Motor neuron (in vitro differentiated cells): ENCODE measurements around the gene HTR3A. TPM values are rescaled to one million over a fixed set of nuclear protein-coding genes. Genes with fewer than 3 reads are reported as not detected.

Source experiments
- ATAC-seq, 8 experiments: fragments of 200-7000 bp; cut with Tn5 transposase; replicated peaks in 6 of 8; 2 replicates each; pipeline ENCODE4 v1.8.0; 2021; ENCODE audit warnings: mild to moderate bottlenecking in 8 of 8, moderate library complexity in 8 of 8
- H3K27ac ChIP-seq, 2 donors: fragments of 250-450 bp; sonication (Bioruptor Pico); 2 replicates each; pipeline ENCODE4 v1.9.0; 2021; ENCODE audit warnings: antibody characterized with exemption in 2 of 2, mild to moderate bottlenecking in 2 of 2, moderate library complexity in 1 of 2
- H3K4me1 ChIP-seq, 2 donors: fragments of 250-450 bp; sonication (Bioruptor Pico); replicated peaks in 1 of 2; 2 replicates each; pipeline ENCODE4 v1.6.1; 2021; ENCODE audit warnings: antibody characterized with exemption in 2 of 2, mild to moderate bottlenecking in 2 of 2, moderate library complexity in 1 of 2
- H3K4me3 ChIP-seq, 5 donors: fragments of 250-450 bp; sonication (Bioruptor Pico); 2 replicates each; pipeline ENCODE4 v1.9.0; 2021; ENCODE audit warnings: antibody characterized with exemption in 5 of 5, mild to moderate bottlenecking in 5 of 5, moderate library complexity in 4 of 5
- WGBS, 10 experiments: fragments of 450-650 bp; shearing (Covaris generic); methylation state at CpG; one replicate each; pipeline ENCODE4 v1.0.0; 2022; 5-methylcytosine and 5-hydroxymethylcytosine counted together
- in situ Hi-C, 9 experiments: fragments of 400-800 bp; cut with MboI; loops; one replicate each; pipeline ENCODE4 v1.15.0; 2021; ENCODE audit warnings: low sequenced_read_pairs in 9 of 9, low pct_unique_long_range_greater_than_20kb in 2 of 9; ENCODE audit not compliant: unreplicated experiment in 9 of 9
- total RNA-seq, 8 experiments: library from RNA; unstranded; fragments of 300-600 nt; gene quantifications; 2 replicates each; pipeline versions ENCODE4 v1.2.3 to v1.2.4, GENCODE V29; 2022

The HTR3A gene
- total RNA-seq, 8 experiments from 2014 or later: 0.05 to 12.0 (median 0.10) TPM; not detected in 1

DNA sequence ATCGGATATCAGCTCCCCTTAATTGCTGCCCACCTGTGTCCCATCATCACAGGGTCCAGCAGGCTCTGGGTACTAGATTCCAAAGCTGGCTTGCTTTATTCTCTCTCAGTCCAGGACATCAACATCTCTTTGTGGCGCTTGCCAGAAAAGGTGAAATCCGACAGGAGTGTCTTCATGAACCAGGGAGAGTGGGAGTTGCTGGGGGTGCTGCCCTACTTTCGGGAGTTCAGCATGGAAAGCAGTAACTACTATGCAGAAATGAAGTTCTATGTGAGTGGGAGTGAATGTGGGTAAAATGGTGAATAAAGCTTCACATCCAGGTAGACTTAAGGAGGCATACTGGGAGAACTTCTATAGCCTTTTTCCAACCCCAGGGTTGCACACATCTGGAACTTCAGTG is 11.0 kb downstream of the HTR3A start:
- Histone ChIP-seq H3K27ac (no peak overlapping the region), H3K4me1 (no peaks in the 10 kb centered on the region), H3K4me3 (no peak overlapping the region)
- in situ Hi-C loops: loop anchor here in 3 of 9 experiments (25.0 kb wide), 1 partner anchor 276 kb away; no protein-coding TSS in a partner anchor
- WGBS, 10 experiments: 0 to 83% (median 65%) methylated on average over 1 to 3 of the region's 4 CpGs; no CpG with 5 or more reads in 4 of the 10 experiments
- no peak for ATAC-seq

DNA sequence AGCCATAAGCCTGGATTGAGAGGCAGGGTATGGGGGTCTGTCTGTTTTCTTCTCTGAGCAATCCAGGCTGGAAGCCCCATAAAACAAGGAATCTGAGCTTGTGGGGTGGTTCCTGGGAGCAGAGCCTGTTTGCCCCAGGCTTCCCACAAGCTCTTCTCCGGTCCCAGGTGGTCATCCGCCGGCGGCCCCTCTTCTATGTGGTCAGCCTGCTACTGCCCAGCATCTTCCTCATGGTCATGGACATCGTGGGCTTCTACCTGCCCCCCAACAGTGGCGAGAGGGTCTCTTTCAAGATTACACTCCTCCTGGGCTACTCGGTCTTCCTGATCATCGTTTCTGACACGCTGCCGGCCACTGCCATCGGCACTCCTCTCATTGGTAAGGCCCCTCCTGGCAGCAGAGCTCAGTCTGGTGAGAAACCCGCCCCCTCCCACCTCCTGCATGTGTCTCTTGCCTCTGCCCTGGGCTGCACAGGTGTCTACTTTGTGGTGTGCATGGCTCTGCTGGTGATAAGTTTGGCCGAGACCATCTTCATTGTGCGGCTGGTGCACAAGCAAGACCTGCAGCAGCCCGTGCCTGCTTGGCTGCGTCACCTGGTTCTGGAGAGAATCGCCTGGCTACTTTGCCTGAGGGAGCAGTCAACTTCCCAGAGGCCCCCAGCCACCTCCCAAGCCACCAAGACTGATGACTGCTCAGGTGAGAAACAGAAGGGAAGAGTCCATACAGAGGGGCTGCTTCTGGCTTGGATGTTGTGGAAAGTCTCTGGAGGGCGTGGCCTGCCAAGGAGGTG is 11.6 kb downstream of the HTR3A start:
- Histone ChIP-seq H3K4me1 (no peaks in the 10 kb centered on the region), H3K4me3 (no peak overlapping the region), H3K27ac (no peak overlapping the region)
- 53 to 100% (median 85%) methylated on average over 1 to 9 of the region's 18 CpGs; no CpG with 5 or more reads in 5 of the 10 experiments for WGBS, 10 experiments
- no peak for ATAC-seq
- in situ Hi-C loops: loop anchor here in 3 of 9 experiments (25.0 kb wide), 1 partner anchor 276 kb away; no protein-coding TSS in a partner anchor

DNA sequence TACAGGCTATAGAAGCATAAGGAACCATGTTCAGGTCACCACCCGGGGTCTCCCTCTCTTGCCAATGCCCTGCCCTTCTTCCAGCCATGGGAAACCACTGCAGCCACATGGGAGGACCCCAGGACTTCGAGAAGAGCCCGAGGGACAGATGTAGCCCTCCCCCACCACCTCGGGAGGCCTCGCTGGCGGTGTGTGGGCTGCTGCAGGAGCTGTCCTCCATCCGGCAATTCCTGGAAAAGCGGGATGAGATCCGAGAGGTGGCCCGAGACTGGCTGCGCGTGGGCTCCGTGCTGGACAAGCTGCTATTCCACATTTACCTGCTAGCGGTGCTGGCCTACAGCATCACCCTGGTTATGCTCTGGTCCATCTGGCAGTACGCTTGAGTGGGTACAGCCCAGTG is 14.5 kb downstream of the HTR3A start:
- Histone ChIP-seq H3K4me1 (peaks cover 7 to 9% of the 10 kb centered on the region in 2 donors), H3K4me3 (no peak overlapping the region), H3K27ac (no peak overlapping the region)
- in situ Hi-C loops: loop anchor here in 3 of 9 experiments (25.0 kb wide), 1 partner anchor 273 kb away; no protein-coding TSS in a partner anchor
- 50 to 80% (median 63%) methylated on average over 1 to 8 of the region's 15 CpGs; no CpG with 5 or more reads in 5 of the 10 experiments for WGBS, 10 experiments
- ATAC-seq: no peak

DNA sequence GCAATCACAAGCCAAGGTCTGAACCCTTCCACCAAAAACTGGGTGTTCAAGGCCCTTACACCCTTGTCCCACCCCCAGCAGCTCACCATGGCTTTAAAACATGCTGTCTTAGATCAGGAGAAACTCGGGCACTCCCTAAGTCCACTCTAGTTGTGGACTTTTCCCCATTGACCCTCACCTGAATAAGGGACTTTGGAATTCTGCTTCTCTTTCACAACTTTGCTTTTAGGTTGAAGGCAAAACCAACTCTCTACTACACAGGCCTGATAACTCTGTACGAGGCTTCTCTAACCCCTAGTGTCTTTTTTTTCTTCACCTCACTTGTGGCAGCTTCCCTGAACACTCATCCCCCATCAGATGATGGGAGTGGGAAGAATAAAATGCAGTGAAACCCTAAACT is 15.0 kb downstream of the HTR3A start:
- in situ Hi-C loops: loop anchor here in 4 of 9 experiments (10.0 to 25.0 kb wide), 2 partner anchors 272 to 285 kb away; no protein-coding TSS in a partner anchor
- no peak for ATAC-seq
- Histone ChIP-seq H3K4me1 (peaks cover 7 to 9% of the 10 kb centered on the region in 2 donors), H3K27ac (no peak overlapping the region), H3K4me3 (no peak overlapping the region)
- 0 to 71% (median 20%) methylated on average over 1 to 2 of the region's 2 CpGs; no CpG with 5 or more reads in 3 of the 10 experiments for WGBS, 10 experiments

DNA sequence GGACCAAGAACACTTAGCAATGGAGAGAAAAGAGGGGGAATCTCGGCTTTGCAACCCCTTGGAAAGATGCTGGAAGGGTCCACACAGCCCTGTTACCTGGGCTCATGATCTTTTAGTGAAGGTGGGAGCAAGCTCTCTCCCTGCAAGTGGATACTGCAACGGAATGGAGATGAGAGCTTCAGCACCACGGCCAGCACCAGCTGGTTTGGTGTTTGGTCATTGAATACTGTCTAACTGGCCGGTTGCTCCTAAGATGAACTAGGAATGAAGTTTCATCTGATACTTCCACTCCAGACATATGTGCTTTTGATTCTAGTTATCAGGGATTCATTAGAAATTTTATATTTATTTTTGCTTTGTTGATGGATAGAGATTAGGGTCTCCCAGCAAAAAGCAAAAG is 16.3 kb downstream of the HTR3A start:
- Histone ChIP-seq H3K27ac (no peak overlapping the region), H3K4me3 (no peak overlapping the region), H3K4me1 (peaks cover 7 to 9% of the 10 kb centered on the region in 2 donors)
- ATAC-seq: peak in 3 of 8 experiments; percentile 26 to 44 (median 39)
- WGBS, 10 experiments: 0 to 80% (median 14%) methylated on average over 1 to 4 of the region's 4 CpGs; no CpG with 5 or more reads in 1 of the 10 experiments
- in situ Hi-C loops: loop anchor here in 4 of 9 experiments (10.0 to 25.0 kb wide), 2 partner anchors 271 to 284 kb away; no protein-coding TSS in a partner anchor

DNA sequence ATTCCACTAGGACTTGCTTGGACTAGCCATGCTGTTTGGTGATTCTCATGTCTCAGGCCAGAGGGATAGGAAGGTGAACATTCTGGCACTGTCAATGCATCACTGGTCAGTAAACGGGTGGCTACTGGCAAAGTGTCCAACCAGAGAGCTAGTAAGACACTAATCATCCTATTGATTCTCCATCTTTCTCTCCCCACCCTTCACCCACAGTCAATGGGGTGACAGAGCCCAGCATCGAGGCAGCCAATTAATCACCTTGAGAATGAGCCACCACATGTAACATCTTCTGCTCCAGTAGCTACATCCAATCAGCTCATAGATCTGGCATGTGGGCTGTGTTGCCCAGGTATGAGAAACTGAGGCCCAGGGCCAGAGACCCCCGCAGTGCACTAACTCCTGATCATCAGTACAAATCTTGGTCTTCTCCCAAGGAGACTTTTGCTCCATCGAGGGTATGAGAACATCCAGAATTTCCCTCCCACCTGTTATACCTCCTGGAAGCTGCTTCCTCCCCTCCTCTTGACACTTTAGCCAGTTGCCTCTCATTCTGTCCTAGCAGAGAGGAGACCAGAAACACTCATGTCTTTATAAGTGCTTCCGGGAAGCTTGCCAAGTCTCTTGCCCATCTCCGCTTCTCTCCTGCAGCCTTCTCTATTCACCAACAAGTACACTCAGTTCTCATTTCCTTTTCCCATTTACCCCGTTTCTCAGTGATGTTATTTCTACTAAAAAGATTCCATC is 17.0 kb downstream of the HTR3A start:
- Histone ChIP-seq H3K27ac (no peak overlapping the region), H3K4me3 (no peak overlapping the region), H3K4me1 (peaks cover 7 to 9% of the 10 kb centered on the region in 2 donors)
- 0 to 95% (median 61%) methylated on average over 1 to 6 of the region's 7 CpGs; no CpG with 5 or more reads in 2 of the 10 experiments for WGBS, 10 experiments
- no peak for ATAC-seq
- in situ Hi-C loops: loop anchor here in 4 of 9 experiments (10.0 to 25.0 kb wide), 2 partner anchors 270 to 283 kb away; no protein-coding TSS in a partner anchor

DNA sequence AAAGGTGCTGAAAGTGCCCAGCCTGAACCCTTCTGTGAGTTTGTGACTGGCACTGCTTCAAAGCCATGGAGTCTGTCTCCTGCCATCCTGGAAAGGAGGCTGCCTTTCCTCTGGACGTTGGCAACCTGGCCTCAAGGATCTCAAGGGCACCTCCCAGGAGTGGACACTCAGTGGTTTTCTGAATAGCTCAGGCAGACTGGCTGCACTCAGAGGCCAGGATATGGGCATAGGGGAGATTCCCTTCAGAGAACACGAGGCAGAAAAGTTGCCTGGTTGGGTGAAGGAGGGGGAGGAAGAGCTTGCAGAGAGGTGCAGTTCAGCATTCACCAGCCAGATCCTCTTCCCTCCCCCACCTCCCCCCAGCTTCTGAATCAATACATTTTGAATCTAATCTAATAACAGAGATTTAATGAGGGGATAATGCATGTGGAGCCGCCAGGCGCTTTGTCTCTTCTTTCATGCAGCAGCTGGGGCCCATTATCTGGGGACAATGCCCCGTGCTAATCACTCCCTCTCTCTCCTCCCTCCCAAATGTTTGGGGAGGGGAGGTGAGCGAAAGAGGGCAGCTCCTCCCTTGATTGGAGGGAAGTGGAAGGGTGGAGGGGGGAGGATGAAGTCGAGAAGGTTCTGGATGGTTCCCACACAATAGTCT is 17.7 kb downstream of the HTR3A start:
- H3K4me3 ChIP-seq: no peak overlapping the region
- 0 to 25% (median 16%) methylated on average over 1 to 4 of the region's 7 CpGs; no CpG with 5 or more reads in 6 of the 10 experiments for WGBS, 10 experiments
- peak in 1 of 8 experiments; percentile 39 for ATAC-seq
- no peak overlapping the region for H3K27ac ChIP-seq
- H3K4me1 ChIP-seq: peaks cover 7 to 9% of the 10 kb centered on the region in 2 donors
- in situ Hi-C loops: loop anchor here in 4 of 9 experiments (10.0 to 25.0 kb wide), 2 partner anchors 270 to 282 kb away; no protein-coding TSS in a partner anchor

DNA sequence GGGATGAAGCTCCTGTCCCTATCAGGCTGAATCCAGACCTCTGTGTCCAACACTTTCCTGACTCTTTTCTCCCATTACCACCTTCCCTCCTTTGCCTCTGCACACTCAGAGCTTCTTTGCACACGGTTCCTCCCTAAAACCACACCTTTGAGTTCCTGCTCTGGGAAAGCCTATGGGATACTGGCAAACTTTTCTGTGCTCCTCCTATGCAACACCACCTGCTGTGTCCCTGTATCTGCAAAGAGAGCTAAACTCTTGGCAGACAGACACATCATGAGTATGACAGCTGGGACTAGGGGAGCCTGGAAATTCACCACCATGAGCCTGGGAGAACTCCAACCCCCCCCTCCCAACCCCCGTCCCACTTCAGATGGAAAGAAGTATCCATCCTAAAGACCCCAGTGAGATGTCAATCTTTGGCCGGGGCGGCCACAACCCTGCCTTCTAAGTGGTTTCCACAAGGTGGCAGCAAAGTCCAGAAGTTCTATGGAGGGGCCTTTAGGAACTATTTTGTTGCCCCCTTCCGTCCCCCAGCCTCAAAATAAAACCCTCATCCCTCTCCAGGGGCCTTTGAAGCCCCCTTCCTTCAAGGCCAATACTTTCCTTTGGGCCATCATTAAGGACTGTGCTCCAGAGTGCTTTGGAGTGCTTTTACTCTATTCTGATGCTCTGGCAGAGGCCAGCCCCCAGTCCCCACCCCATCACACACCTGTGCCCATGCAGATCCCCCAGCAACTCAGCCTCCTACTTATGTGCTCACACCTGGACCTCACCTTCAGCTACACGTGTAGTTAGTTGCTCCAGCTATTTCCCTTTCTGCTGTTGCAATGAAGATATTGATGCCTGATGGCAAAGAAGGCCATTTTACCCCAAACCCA is 19.4 kb downstream of the HTR3A start:
- 0 to 11% (median 0%) methylated on average over 1 of the region's 6 CpGs; no CpG with 5 or more reads in 7 of the 10 experiments for WGBS, 10 experiments
- H3K27ac ChIP-seq: no peak overlapping the region
- no peak overlapping the region for H3K4me3 ChIP-seq
- in situ Hi-C loops: loop anchor here in 4 of 9 experiments (10.0 to 25.0 kb wide), 2 partner anchors 268 to 280 kb away; no protein-coding TSS in a partner anchor
- peak in 6 of 8 experiments; percentile 29 to 42 (median 36) for ATAC-seq
- H3K4me1 ChIP-seq: peaks cover 7 to 9% of the 10 kb centered on the region in 2 donors

DNA sequence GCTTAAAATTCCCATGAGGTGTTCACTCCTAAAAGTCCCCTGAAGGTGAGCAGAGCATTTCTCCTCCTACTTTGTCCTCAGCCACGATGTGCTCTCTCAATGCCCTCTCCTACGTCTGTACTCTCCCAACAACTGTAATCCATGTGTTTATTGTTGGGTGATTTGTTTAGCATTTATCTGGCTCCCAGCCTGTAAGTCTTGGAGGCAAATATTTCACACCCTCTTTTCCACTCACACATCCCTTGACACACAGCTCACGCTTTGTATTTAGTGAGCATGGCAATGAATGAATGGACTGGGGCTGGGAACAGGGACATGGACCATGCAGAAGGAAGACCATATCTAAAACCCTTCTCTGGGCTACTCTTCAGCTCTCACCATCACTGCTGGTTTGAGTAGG is 22.6 kb downstream of the HTR3A start:
- H3K27ac ChIP-seq: no peak overlapping the region
- H3K4me3 ChIP-seq: no peak overlapping the region
- H3K4me1 ChIP-seq: peaks cover 0 to 4% of the 10 kb centered on the region in 2 donors
- 0 to 93% (median 6%) methylated on average over 1 to 3 of the region's 3 CpGs; no CpG with 5 or more reads in 4 of the 10 experiments for WGBS, 10 experiments
- in situ Hi-C loops: loop anchor here in 4 of 9 experiments (10.0 to 25.0 kb wide), 2 partner anchors 265 to 277 kb away; no protein-coding TSS in a partner anchor
- ATAC-seq: no peak

DNA sequence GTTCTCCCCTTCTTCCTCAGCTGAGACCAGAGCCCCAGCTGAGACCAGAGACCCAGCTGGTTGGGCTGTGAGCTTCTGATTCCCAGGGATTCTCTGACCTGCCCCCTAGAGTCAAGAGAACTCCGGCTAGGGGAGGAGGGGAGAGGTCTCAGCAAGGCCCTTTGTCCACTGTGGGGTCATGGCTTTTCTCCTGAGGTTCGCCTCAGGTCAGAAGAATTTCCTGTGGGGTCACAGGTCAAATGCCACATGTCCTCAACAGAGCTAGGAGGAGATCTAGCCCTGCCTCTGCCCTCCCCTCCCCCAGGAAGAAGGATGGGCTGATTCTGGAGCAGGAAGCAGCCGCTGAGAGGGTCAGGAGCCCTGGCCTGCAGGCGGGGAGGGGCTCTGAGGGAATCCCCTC is 23.7 kb downstream of the HTR3A start:
- Histone ChIP-seq H3K4me3 (no peak overlapping the region), H3K27ac (no peak overlapping the region), H3K4me1 (no peaks in the 10 kb centered on the region)
- 0 to 67% (median 20%) methylated on average over 1 to 2 of the region's 4 CpGs; no CpG with 5 or more reads in 5 of the 10 experiments for WGBS, 10 experiments
- no peak for ATAC-seq
- in situ Hi-C loops: loop anchor here in 4 of 9 experiments (10.0 to 25.0 kb wide), 2 partner anchors 264 to 276 kb away; no protein-coding TSS in a partner anchor

DNA sequence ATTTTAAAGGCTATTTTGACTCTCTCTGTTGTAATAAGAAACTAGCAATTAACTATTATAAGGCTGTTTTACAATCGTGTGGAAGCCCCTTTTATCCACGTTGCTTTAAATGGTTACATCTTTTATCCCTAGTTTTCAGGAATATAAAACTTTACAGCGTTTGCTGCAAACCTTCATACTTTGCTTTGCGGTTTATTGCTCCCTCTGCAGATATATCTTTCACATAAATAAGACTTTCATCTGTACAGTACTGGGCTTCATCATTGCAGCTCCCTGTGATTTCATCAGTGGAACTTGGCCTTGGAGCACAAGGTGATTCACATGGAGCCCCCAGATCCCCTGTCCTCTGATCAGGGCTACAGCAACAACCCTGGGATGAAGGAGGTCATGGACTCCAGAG is 25.6 kb downstream of the HTR3A start:
- H3K27ac ChIP-seq: no peak overlapping the region
- ATAC-seq: no peak
- H3K4me1 ChIP-seq: no peaks in the 10 kb centered on the region
- 0 to 96% (median 67%) methylated on average over 1 to 4 of the region's 4 CpGs for WGBS, 10 experiments
- in situ Hi-C loops: no loop called here
- H3K4me3 ChIP-seq: no peak overlapping the region
